Activated CD8-positive, alpha-beta memory T cell treated with anti-CD3 and anti-CD28 coated beads, Interleukin-2, amount 50 U/mL, for 1 hour (primary cell): Measurements from ENCODE around the gene ZNF500.
"Not testable (repeated sequence)": the region's sequence is repeated elsewhere in the genome, so short reads cannot be mapped to it uniquely, and the experiment has no call there.

Source experiments
- DNase-seq: peaks from one replicate; pipeline ENCODE4 v3.0.0-alpha.2; 2020; ENCODE audit errors: extremely low read depth

The ZNF500 gene

GRCh38 chr16:4745274-4745569 lies 21.7 kb downstream of the ZNF500 start:
- DNase-seq, result no peak

GRCh38 chr16:4744555-4745273 lies 22.2 kb downstream of the ZNF500 start:
- DNase-seq, result no peak

- no peak for DNase-seq
Observed at GRCh38 chr16:4743226-4743878, 23.6 kb downstream of the ZNF500 start.

- DNase-seq, result not testable (repeated sequence)
Observed at GRCh38 chr16:4738370-4738769, 28.6 kb downstream of the ZNF500 start.

GRCh38 chr16:4737545-4737944 lies 29.4 kb downstream of the ZNF500 start:
- no peak for DNase-seq

- no peak for DNase-seq
Observed at GRCh38 chr16:4736546-4736945, 30.4 kb downstream of the ZNF500 start.

- DNase-seq, result peak; percentile 81
Observed at GRCh38 chr16:4734730-4735535, 32.0 kb downstream of the ZNF500 start.

GRCh38 chr16:4734063-4734729 lies 32.8 kb downstream of the ZNF500 start, which contains the start of the genes ANKS3 and DNAAF8:
ANKS3 (minus strand) TSS chr16:4734271; CDS start chr16:4730149, 4,122 bp downstream.
DNAAF8 (plus strand) TSS chr16:4734537; CDS start chr16:4736515, 1,978 bp downstream.
- peak; percentile 31 for DNase-seq

- DNase-seq, result no peak
Observed at GRCh38 chr16:4733747-4734062, 33.3 kb downstream of the ZNF500 start.

GRCh38 chr16:4733211-4733742 lies 33.7 kb downstream of the ZNF500 start:
- DNase-seq, result no peak

- no peak for DNase-seq
Observed at GRCh38 chr16:4729876-4730275, 37.1 kb downstream of the ZNF500 start.

- DNase-seq, result no peak
Observed at GRCh38 chr16:4728676-4729075, 38.3 kb downstream of the ZNF500 start.

GRCh38 chr16:4726616-4727015 lies 40.3 kb downstream of the ZNF500 start:
- DNase-seq, result no peak

GRCh38 chr16:4724661-4725270 lies 42.2 kb downstream of the ZNF500 start:
- no peak for DNase-seq

GRCh38 chr16:4723071-4723767 lies 43.7 kb downstream of the ZNF500 start:
- DNase-seq, result no peak

GRCh38 chr16:4718466-4718865 lies 48.5 kb downstream of the ZNF500 start:
- DNase-seq, result no peak

- DNase-seq, result no peak
Observed at GRCh38 chr16:4714996-4715395, 52.0 kb downstream of the ZNF500 start.

- DNase-seq, result no peak
Observed at GRCh38 chr16:4713663-4714501, 53.1 kb downstream of the ZNF500 start.

- DNase-seq, result no peak
Observed at GRCh38 chr16:4709481-4709880, 57.5 kb downstream of the ZNF500 start.

- DNase-seq, result no peak
Observed at GRCh38 chr16:4706871-4707270, 60.1 kb downstream of the ZNF500 start.
